ENCODE data around the gene FAM234B. TPM values are rescaled to one million over a fixed set of nuclear protein-coding genes. Genes with fewer than 3 reads are reported as not detected.
A peak's percentile ranks its signal among the peaks of the same experiment; 100 is the strongest.

FAM234B gene
- total and polyA plus RNA-seq, 2 experiments from 2014 or later: 0.66 to 4.1 TPM

GRCh38 chr12:13088496-13088895 lies 44.3 kb downstream of the FAM234B start:
- H3K4me2 ChIP-seq: no peak overlapping the region

GRCh38 chr12:13090054-13090453 lies 45.9 kb downstream of the FAM234B start:
- Histone ChIP-seq H3K79me2 (no peaks in the 10 kb centered on the region), H3K4me2 (no peak overlapping the region), H3K4me3 (no peak overlapping the region), H2AFZ (no peak overlapping the region), H3K9me2 (replicated peaks; ENCODE audit: insufficient read depth) (no peaks in the 10 kb centered on the region), H3K27me3 (peaks cover 13% of the 10 kb centered on the region), H4K20me1 (ENCODE audit: insufficient read depth, poor library complexity, severe bottlenecking) (no peaks in the 10 kb centered on the region), H3K4me1 (ENCODE audit: insufficient read depth) (peaks cover 18% of the 10 kb centered on the region), H3K36me3 (replicated peaks; ENCODE audit: insufficient read depth, low read depth) (no peaks in the 10 kb centered on the region), H3K27ac (no peak overlapping the region), H3K9me3 (ENCODE audit: low read depth) (no peaks in the 10 kb centered on the region)
- 96% methylated on average over 4 of the region's 4 CpGs for WGBS (ENCODE audit: low lambda C conversion rate, missing lambda C conversion rate)
- no peak for TF ChIP-seq EZH2 (IDR thresholded peaks at IDR 0.05; ENCODE audit: borderline replicate concordance)
- TF ChIP-seq EZH2phosphoT487 (IDR thresholded peaks at IDR 0.05; ENCODE audit: low read depth, severe bottlenecking, unreplicated experiment): no peak
- no peak for TF ChIP-seq CTCF (IDR thresholded peaks at IDR 0.05; ENCODE audit: poor library complexity)
- DNase-seq (ENCODE audit: low spot score): no peak

More at GRCh38 chr12:13088496-13088895, 44.3 kb downstream of the FAM234B start:
- no peak overlapping the region for H2AFZ ChIP-seq
- 57% methylated on average over 4 of the region's 4 CpGs for WGBS (ENCODE audit: low lambda C conversion rate, missing lambda C conversion rate)
- H3K9me3 ChIP-seq (ENCODE audit: low read depth): no peaks in the 10 kb centered on the region
- H3K27ac ChIP-seq: no peak overlapping the region
- peaks cover 7% of the 10 kb centered on the region for H3K4me1 ChIP-seq (ENCODE audit: insufficient read depth)
- no peaks in the 10 kb centered on the region for H3K9me2 ChIP-seq (replicated peaks; ENCODE audit: insufficient read depth)
- H4K20me1 ChIP-seq (ENCODE audit: insufficient read depth, poor library complexity, severe bottlenecking): no peaks in the 10 kb centered on the region
- TF ChIP-seq CTCF (IDR thresholded peaks at IDR 0.05; ENCODE audit: poor library complexity): no peak
- no peak for TF ChIP-seq EZH2 (IDR thresholded peaks at IDR 0.05; ENCODE audit: borderline replicate concordance)
- no peak for TF ChIP-seq EZH2phosphoT487 (IDR thresholded peaks at IDR 0.05; ENCODE audit: low read depth, severe bottlenecking, unreplicated experiment)
- no peaks in the 10 kb centered on the region for H3K36me3 ChIP-seq (replicated peaks; ENCODE audit: insufficient read depth, low read depth)
- no peaks in the 10 kb centered on the region for H3K79me2 ChIP-seq
- no peak overlapping the region for H3K4me3 ChIP-seq
- H3K27me3 ChIP-seq: peaks cover 13% of the 10 kb centered on the region
- DNase-seq (ENCODE audit: low spot score): no peak

- no peaks in the 10 kb centered on the region for H4K20me1 ChIP-seq (ENCODE audit: insufficient read depth, poor library complexity, severe bottlenecking)
- no peak overlapping the region for H3K4me3 ChIP-seq
- H3K4me1 ChIP-seq (ENCODE audit: insufficient read depth): peaks cover 18% of the 10 kb centered on the region
- no peak overlapping the region for H3K27ac ChIP-seq
- no peaks in the 10 kb centered on the region for H3K9me3 ChIP-seq (ENCODE audit: low read depth)
- no peaks in the 10 kb centered on the region for H3K36me3 ChIP-seq (replicated peaks; ENCODE audit: insufficient read depth, low read depth)
- H2AFZ ChIP-seq: no peak overlapping the region
- no peaks in the 10 kb centered on the region for H3K9me2 ChIP-seq (replicated peaks; ENCODE audit: insufficient read depth)
- TF ChIP-seq EZH2phosphoT487 (IDR thresholded peaks at IDR 0.05; ENCODE audit: low read depth, severe bottlenecking, unreplicated experiment) (no peak), EZH2 (IDR thresholded peaks at IDR 0.05; ENCODE audit: borderline replicate concordance) (no peak), CTCF (IDR thresholded peaks at IDR 0.05; ENCODE audit: poor library complexity) (no peak)
- H3K4me2 ChIP-seq: no peak overlapping the region
- peaks cover 13% of the 10 kb centered on the region for H3K27me3 ChIP-seq
- DNase-seq (ENCODE audit: low spot score): peak; percentile 34
- H3K79me2 ChIP-seq: no peaks in the 10 kb centered on the region
- WGBS (ENCODE audit: low lambda C conversion rate, missing lambda C conversion rate): 73% methylated on average over 6 of the region's 6 CpGs
These were observed 47.7 kb downstream of the FAM234B start for GRCh38 chr12:13091832-13092231.
